ENCODE data around the gene SLC17A9.

- no peak for TF ChIP-seq CTCF (IDR thresholded peaks at IDR 0.05; ENCODE audit: low read depth, low read length)
- TF ChIP-seq POLR2A (IDR thresholded peaks at IDR 0.05; ENCODE audit: extremely low read depth, insufficient read length): no peak
These were observed 25.4 kb downstream of the SLC17A9 start for GRCh38 chr20:62977613-62978560.

All from NB4 (cell line).